K562 (cell line): ENCODE data around the gene LRRC74B. TPM values are rescaled to one million over a fixed set of nuclear protein-coding genes. Genes with fewer than 3 reads are reported as not detected.

Experiments used
- FOSL1 ChIP-seq: fragments of 200-800 bp; sonication (Bioruptor generic); conservative IDR thresholded peaks from 2 replicates; pipeline ENCODE4 v1.6.1; 2016; ENCODE audit warnings: missing genetic modification characterization, missing compliant biosample characterization
- HSF4 ChIP-seq: fragments of 250-450 bp; sonication (Bioruptor Pico); IDR thresholded peaks from 2 replicates; pipeline ENCODE4 v2.1.2; 2022; ENCODE audit warnings: mild to moderate bottlenecking, moderate library complexity, borderline replicate concordance
- KLF1 ChIP-seq: fragments of 450-650 bp; IDR thresholded peaks from 2 replicates; pipeline ENCODE4 v1.6.1; 2016; ENCODE audit warnings: missing genetic modification characterization, missing compliant biosample characterization
- MCM5 ChIP-seq: fragments of 450-650 bp; IDR thresholded peaks from 2 replicates; pipeline ENCODE4 v1.6.1; 2016; ENCODE audit warnings: low read depth
- NCOA2 ChIP-seq, 2 experiments: fragments of 450-650 bp; IDR thresholded peaks; 2 replicates each; pipeline ENCODE4 v1.6.1; 2018; ENCODE audit warnings: mild to moderate bottlenecking in 2 of 2, moderate library complexity in 1 of 2; ENCODE audit not compliant: partially characterized antibody in 2 of 2
- NR2C2 ChIP-seq, 2 experiments: fragments of 200-800 bp in 1 of 2; sonication (Bioruptor generic) in 1 of 2; sonication (generic) in 1 of 2; formaldehyde crosslinking in 1 of 2; IDR thresholded peaks; 2 replicates each; pipeline versions ENCODE4 v1.6.1 to v1.8.0; 2016 to 2022; ENCODE audit warnings: mild to moderate bottlenecking in 1 of 2, missing compliant biosample characterization in 1 of 2, missing genetic modification characterization in 1 of 2, missing genetic modification reagents in 1 of 2
- POLR2A ChIP-seq: fragments of 450-650 bp; conservative IDR thresholded peaks from 2 replicates; pipeline ENCODE4 v1.6.1; 2016
- TRIM24 ChIP-seq, 2 experiments: fragments of 450-650 bp; IDR thresholded peaks; 2 replicates each; pipeline ENCODE4 v1.6.1; 2016
- ZNF197 ChIP-seq: fragments of 200-800 bp; sonication (Bioruptor generic); IDR thresholded peaks from 2 replicates; pipeline ENCODE4 v1.6.1; 2016; ENCODE audit warnings: low read depth, missing genetic modification characterization, missing compliant biosample characterization
- ZNF76 ChIP-seq: fragments of 250-450 bp; sonication (Bioruptor Pico); IDR thresholded peaks from 2 replicates; pipeline ENCODE4 v1.4.0; 2020; ENCODE audit warnings: mild to moderate bottlenecking, moderate library complexity, borderline replicate concordance
- polyA plus RNA-seq, 8 experiments: library from polyadenylated mRNA; depleted of rRNA in 4 of 8; stranded (reverse) in 5 of 8; unstranded in 3 of 8; fragments of >200 nt; fragmentation: Nextera tagmentation in 2 of 8; fragmentation: Illumina TruSeq in 1 of 8; extraction: Ambion mirVana in 2 of 8; extraction: Trizol in 1 of 8; gene quantifications; 2 replicates each; pipeline versions ENCODE4 v1.2.1 to v1.2.3, GENCODE V29; 2011 to 2014; ENCODE audit warnings: inconsistent platforms in 1 of 8, missing spikeins in 1 of 8
- total RNA-seq, 7 experiments: library from RNA; depleted of rRNA in 6 of 7; stranded (reverse); fragments of >200 nt in 6 of 7; fragmentation: Illumina TruSeq in 2 of 7; extraction: Trizol in 2 of 7; gene quantifications; 2 replicates each; pipeline versions ENCODE4 v1.2.1 to v1.2.3, GENCODE V29; 2011 to 2021; ENCODE audit warnings: low replicate concordance in 1 of 7
- TF ChIP-seq, protein P1 (sequence below): sonication (generic); formaldehyde crosslinking; IDR thresholded peaks from 2 replicates; pipeline ENCODE4 v1.8.0; 2022; ENCODE audit warnings: mild to moderate bottlenecking, missing genetic modification reagents
- TF ChIP-seq, protein P2 (sequence below): fragments of 250-450 bp; sonication (Bioruptor Pico); IDR thresholded peaks from 2 replicates; pipeline ENCODE4 v1.4.0; 2020; ENCODE audit warnings: borderline replicate concordance
- TF ChIP-seq, protein P3 (sequence below): conservative IDR thresholded peaks from 2 replicates; pipeline ENCODE4 v1.6.1; 2011; ENCODE audit warnings: low read depth, mild to moderate bottlenecking, low read length; ENCODE audit not compliant: control insufficient read depth
- TF ChIP-seq, protein P4 (sequence below): sonication (generic); formaldehyde crosslinking; IDR thresholded peaks from 2 replicates; pipeline ENCODE4 v1.8.1; 2022; ENCODE audit warnings: missing genetic modification reagents
- TF ChIP-seq, protein P5 (sequence below): fragments of 450-650 bp; IDR thresholded peaks from 2 replicates; pipeline ENCODE4 v1.6.1; 2016; ENCODE audit warnings: mild to moderate bottlenecking

LRRC74B gene
- total and polyA plus RNA-seq, 9 of the 15 experiments (the other 6 are each of a cell fraction or from before 2014, with no cell fraction given), result not detected

DNA sequence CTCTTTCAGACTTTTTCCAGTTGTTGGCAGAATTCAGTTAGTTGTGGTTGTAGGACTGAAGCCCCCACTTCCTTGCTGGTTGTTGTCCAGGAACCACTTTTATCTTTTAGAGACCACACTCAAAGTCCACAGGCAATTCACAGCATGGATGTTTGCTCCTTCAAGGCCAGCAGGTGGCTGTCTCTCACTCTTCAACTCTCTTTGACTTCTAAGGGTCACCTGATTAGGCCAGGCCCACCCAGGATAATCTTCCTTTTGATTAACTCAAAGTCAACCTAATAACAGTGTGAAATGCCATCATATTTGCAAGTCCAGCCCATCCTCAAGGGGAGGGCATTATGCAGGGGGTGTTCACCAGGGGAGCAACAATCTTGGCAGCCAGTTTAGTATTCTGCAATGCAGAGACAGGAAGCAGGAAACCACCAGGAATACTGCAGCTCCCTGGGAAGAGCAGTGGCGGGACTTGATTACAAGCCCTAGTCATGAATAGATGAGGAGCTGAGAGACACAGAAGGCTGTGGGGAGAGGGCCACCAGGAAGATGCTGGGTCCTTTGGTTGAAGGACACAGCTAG, 52.4 kb downstream of the LRRC74B start (continued):
- TF ChIP-seq, protein P1, sequence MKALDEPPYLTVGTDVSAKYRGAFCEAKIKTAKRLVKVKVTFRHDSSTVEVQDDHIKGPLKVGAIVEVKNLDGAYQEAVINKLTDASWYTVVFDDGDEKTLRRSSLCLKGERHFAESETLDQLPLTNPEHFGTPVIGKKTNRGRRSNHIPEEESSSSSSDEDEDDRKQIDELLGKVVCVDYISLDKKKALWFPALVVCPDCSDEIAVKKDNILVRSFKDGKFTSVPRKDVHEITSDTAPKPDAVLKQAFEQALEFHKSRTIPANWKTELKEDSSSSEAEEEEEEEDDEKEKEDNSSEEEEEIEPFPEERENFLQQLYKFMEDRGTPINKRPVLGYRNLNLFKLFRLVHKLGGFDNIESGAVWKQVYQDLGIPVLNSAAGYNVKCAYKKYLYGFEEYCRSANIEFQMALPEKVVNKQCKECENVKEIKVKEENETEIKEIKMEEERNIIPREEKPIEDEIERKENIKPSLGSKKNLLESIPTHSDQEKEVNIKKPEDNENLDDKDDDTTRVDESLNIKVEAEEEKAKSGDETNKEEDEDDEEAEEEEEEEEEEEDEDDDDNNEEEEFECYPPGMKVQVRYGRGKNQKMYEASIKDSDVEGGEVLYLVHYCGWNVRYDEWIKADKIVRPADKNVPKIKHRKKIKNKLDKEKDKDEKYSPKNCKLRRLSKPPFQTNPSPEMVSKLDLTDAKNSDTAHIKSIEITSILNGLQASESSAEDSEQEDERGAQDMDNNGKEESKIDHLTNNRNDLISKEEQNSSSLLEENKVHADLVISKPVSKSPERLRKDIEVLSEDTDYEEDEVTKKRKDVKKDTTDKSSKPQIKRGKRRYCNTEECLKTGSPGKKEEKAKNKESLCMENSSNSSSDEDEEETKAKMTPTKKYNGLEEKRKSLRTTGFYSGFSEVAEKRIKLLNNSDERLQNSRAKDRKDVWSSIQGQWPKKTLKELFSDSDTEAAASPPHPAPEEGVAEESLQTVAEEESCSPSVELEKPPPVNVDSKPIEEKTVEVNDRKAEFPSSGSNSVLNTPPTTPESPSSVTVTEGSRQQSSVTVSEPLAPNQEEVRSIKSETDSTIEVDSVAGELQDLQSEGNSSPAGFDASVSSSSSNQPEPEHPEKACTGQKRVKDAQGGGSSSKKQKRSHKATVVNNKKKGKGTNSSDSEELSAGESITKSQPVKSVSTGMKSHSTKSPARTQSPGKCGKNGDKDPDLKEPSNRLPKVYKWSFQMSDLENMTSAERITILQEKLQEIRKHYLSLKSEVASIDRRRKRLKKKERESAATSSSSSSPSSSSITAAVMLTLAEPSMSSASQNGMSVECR (CRISPR knock-in tag), result no peak
- peak; percentile 74; the same call in 1 of the 2 replicates for TF ChIP-seq KLF1
- no peak for TF ChIP-seq TRIM24 (IDR thresholded peaks at IDR 0.05)
- TF ChIP-seq NCOA2 (IDR thresholded peaks at IDR 0.05; ENCODE audit: partially characterized antibody in 2 of 2), result no peak
- no peak for TF ChIP-seq ZNF197 (CRISPR knock-in tag)
- TF ChIP-seq, protein P2, sequence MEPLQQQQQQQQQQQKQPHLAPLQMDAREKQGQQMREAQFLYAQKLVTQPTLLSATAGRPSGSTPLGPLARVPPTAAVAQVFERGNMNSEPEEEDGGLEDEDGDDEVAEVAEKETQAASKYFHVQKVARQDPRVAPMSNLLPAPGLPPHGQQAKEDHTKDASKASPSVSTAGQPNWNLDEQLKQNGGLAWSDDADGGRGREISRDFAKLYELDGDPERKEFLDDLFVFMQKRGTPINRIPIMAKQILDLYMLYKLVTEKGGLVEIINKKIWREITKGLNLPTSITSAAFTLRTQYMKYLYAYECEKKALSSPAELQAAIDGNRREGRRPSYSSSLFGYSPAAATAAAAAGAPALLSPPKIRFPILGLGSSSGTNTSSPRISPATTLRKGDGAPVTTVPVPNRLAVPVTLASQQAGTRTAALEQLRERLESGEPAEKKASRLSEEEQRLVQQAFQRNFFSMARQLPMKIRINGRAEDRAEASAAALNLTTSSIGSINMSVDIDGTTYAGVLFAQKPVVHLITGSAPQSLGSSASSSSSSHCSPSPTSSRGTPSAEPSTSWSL (CRISPR knock-in tag), result no peak
- TF ChIP-seq, protein P3, sequence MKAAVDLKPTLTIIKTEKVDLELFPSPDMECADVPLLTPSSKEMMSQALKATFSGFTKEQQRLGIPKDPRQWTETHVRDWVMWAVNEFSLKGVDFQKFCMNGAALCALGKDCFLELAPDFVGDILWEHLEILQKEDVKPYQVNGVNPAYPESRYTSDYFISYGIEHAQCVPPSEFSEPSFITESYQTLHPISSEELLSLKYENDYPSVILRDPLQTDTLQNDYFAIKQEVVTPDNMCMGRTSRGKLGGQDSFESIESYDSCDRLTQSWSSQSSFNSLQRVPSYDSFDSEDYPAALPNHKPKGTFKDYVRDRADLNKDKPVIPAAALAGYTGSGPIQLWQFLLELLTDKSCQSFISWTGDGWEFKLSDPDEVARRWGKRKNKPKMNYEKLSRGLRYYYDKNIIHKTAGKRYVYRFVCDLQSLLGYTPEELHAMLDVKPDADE, result no peak
- TF ChIP-seq HSF4 (CRISPR knock-in tag), result no peak
- TF ChIP-seq NR2C2 (CRISPR knock-in tag; IDR thresholded peaks at IDR 0.05), result 0 out of 2 replicates have a peak, but pooled peaks have one; percentile 41
- no peak for TF ChIP-seq NR2C2 (tag; IDR thresholded peaks at IDR 0.05)
- TF ChIP-seq ZNF76 (CRISPR knock-in tag), result no peak
- TF ChIP-seq, protein P4, sequence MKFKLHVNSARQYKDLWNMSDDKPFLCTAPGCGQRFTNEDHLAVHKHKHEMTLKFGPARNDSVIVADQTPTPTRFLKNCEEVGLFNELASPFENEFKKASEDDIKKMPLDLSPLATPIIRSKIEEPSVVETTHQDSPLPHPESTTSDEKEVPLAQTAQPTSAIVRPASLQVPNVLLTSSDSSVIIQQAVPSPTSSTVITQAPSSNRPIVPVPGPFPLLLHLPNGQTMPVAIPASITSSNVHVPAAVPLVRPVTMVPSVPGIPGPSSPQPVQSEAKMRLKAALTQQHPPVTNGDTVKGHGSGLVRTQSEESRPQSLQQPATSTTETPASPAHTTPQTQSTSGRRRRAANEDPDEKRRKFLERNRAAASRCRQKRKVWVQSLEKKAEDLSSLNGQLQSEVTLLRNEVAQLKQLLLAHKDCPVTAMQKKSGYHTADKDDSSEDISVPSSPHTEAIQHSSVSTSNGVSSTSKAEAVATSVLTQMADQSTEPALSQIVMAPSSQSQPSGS (CRISPR knock-in tag), result no peak
- no peak for TF ChIP-seq POLR2A
- TF ChIP-seq, protein P5, sequence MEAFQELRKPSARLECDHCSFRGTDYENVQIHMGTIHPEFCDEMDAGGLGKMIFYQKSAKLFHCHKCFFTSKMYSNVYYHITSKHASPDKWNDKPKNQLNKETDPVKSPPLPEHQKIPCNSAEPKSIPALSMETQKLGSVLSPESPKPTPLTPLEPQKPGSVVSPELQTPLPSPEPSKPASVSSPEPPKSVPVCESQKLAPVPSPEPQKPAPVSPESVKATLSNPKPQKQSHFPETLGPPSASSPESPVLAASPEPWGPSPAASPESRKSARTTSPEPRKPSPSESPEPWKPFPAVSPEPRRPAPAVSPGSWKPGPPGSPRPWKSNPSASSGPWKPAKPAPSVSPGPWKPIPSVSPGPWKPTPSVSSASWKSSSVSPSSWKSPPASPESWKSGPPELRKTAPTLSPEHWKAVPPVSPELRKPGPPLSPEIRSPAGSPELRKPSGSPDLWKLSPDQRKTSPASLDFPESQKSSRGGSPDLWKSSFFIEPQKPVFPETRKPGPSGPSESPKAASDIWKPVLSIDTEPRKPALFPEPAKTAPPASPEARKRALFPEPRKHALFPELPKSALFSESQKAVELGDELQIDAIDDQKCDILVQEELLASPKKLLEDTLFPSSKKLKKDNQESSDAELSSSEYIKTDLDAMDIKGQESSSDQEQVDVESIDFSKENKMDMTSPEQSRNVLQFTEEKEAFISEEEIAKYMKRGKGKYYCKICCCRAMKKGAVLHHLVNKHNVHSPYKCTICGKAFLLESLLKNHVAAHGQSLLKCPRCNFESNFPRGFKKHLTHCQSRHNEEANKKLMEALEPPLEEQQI, result peak; percentile 75
- TF ChIP-seq FOSL1, result no peak
- TF ChIP-seq MCM5, result no peak
